Stimulated activated naive CD4-positive, alpha-beta T cell (primary cell): Measurements from ENCODE around the gene MYOCD.

Source experiments
- DNase-seq, 6 experiments: peaks; one replicate each; lab custom pipeline; 2025; lab: John Stamatoyannopoulos, UW

MYOCD gene

DNA sequence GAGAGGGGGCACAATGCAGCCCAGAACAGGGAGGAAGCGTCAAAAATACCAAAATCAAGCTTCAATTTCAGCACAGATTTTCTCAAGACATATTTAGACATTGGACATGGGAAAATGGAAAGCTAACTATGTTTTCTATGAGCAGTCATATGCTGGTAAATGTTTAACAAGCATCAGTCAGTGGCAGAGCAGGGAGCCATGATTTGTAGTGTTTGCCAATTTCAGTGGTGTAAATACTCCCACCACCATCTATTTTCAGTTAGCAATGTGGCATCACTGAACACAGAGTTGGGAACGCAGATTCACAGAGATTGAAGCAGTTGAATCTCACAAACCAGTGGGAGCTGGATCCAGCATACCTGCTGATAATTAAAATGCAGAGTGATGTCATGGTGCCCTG, 24.6 kb upstream of the MYOCD start:
- no peak for DNase-seq

DNA sequence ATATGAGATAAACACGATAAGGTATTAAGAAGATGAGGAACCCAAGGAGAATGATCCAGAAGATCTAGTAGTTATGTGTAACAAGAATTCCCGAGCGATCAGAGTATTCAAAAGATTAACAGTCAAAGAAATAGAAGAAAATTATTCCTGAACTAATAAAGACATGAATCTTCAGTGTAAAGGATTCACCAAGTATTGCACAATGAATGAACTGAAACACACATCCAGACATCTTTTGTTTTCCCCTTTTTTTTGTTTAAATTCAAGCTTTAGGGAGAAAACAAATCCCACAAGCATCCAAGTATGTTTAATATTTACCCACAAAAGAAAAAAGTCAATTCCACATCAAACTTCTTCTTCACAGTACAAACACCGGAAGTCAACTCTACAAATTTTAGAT, 23.7 kb upstream of the MYOCD start:
- DNase-seq, result no peak

DNA sequence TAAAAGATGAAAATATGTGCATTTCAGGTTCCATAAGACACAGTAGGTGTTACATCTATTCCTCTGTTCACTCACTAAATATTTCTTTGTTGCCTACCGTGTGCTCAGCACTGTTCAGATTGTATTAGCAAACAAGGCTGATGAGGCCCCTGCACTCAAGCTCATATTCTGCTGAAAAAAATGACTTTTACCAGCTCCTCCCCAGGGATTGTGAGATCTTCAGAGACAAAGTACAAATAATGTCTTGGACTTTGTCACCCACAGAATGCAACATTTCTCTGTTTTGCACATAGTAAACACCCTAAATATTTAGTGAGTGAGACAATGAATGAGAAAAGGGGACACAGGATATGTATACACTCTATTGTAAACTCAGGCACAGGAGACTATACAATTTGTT, 21.9 kb upstream of the MYOCD start:
- DNase-seq, result no peak

DNA sequence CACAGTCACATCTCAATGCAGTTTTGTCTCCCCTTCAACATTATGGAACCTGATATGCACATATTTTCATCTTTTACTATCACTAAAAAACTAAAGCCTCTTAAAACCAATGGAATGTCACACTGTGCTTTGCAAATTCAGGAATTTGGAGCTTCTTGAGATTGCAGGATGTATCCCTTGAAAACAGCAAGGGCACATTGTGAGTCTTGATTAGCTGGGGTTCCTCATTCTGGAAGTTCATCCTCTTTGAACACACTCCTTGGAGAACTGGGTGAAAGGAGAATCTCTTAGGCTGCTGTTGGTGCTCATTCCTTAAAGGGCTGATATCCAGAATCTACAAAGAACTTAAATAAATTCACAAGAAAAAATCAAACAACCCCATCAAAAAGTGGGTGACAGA, 21.1 kb upstream of the MYOCD start:
- no peak for DNase-seq

DNA sequence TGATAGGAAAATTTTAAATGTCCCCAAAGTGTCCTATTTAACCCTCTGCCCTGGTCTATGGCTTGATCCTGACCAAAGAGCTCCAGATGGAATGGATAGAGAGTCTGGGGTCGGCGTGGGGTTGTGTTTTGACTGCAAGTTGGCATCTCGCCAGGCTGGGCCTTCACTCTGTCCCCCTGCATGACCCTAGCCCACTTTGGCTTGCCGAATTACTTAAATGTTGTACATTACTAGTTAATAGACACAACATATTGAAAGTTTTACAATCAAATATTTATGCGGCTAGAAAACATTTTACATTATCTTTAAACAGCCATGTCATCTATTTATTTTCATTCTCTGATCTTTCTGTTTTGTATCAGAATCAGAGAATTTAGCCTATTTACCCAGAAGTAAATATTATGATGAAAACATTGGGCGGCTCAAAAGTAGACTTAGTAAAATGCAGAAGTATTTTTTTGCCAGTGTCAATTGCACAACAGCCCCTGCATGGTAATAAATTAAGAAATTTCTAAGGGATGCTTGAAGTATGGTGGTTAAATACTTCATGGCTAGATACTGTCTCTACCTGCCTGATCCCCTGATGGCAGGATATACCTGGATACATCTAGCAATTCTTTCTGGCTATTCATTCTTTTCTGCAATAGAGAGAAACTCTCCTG, 18.8 kb upstream of the MYOCD start:
- DNase-seq, result no peak

DNA sequence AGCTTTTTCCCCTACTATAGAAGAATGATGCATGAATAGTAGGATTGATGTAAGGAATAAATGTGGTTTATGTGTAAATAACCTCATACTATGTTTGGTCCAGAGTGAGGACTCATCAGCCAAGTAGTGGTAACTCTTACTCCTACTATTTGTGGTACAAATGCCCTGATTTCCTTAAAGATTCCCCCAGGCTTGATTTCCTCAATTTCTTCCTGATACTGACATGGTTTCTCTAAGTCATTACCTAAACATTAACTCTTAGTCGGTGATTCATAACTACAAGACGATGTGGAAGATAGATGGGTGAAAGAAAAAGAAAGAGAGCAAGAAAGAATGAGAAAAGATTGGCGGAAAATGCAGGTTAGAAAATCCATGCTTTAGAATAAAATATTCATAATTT, 17.2 kb upstream of the MYOCD start:
- DNase-seq, result no peak

DNA sequence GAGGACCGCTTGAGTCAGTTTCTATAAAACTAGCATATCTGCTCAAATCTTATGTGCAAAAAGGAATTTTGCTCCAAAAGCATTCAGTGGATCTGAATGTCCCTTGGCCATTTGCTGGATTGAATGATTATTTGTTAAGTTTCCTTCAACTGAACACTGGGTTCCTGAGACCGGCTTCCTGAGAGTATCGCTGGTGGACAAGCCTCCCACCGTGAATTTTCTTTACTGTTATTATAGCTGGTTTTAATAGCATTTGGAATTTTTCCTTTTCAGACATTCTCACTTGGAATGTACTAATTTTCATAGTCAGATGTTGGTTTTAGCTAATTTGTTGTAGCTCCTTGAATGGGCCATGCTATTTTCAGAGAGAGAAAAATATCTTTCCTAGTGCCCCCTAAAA, 9.8 kb upstream of the MYOCD start:
- no peak for DNase-seq

DNA sequence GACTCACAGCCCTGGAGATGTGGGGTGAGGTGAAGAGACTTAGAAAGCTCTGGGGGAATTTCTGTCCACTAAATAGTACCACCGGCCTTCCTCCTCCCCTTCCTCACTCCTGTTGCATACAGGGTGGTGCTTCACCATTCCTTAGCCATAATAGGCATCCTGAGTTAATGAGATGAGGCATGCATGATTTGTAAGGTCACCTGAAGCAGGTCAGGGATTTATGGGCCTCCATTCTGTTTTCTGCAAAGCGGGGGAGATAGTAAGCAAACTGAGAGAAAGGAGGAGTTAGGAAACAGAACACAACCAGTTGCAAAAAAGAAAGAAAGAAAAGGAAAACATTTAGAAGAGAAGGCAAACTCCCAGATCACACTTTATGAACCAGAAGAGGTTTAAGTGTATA, 9.3 kb upstream of the MYOCD start:
- no peak for DNase-seq

DNA sequence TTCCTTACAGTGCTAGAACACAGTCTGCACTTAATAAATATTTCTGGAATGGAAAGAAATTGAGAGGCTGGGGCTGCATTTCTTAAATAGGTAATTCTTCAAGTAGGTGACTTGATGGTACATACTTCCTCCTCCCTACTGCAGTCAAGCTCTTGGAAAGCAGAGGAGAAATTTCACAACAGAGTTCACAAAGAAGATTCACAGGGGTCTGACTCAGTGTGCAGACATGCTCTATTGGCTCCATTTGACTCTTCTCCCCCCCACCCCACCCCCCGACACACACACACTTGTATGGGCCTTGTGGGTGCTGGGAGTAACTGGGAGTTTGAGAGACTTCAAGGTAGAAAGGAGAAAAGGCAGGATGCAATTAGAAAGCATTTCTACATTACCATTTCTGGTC, 6.2 kb upstream of the MYOCD start:
- DNase-seq, result no peak

DNA sequence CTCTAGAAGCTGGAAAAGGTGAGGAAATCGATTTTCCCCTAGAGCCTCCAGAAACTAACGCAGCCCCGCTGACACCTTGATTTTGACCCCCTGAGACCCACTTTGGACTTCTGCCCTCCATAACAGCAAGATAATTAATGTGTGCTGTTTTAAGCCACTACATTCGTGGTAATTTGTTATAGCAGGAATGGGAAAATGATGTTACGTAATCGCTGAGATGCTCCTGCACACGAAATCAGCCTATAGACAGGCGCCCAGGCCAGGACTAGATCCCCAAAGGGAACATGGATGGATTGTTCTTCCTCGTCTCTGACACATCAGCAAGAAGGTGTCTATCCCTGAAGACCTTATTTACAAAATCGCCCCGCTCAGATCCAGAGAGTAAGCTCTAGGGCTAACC, 1.4 kb upstream of the MYOCD start:
- DNase-seq, result no peak

DNA sequence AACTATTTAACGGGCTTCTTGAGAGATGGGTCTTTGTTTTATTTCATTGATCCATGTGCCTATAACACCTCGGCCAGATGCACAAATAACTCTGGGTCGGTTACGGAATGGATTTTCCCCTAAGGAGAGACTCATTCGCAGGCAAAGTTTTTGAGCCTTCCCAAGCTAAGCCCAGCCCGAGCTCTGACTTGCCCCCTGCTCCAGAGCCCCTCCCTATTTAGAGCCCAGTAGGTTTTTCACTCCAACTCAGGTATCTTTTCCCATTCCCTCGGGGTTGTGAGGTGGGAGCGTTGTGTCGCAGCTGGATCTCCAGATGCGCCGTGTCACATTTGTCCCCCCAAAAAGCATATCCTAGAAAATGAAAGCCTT, 812 bp upstream of the MYOCD start:
- no peak for DNase-seq

DNA sequence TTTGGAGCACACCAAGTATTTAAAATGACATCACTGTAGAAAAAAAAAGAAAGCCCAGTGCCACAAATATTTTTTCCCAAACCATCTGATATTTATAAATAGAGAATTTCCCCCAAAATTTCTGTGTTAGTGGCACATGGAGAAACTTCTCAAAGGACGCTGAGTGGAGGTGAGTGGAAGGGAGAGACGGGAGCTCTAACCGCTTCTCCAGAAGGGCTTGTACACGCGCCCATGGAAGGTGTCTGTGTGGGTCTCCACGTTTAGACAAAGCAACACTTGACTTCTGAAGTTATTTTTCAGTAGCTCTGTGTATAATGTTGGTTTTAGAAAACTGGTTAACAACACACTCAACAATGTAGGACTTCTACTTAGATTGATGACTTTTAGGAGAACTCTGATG, 1.0 kb downstream of the MYOCD start:
- DNase-seq, result no peak

DNA sequence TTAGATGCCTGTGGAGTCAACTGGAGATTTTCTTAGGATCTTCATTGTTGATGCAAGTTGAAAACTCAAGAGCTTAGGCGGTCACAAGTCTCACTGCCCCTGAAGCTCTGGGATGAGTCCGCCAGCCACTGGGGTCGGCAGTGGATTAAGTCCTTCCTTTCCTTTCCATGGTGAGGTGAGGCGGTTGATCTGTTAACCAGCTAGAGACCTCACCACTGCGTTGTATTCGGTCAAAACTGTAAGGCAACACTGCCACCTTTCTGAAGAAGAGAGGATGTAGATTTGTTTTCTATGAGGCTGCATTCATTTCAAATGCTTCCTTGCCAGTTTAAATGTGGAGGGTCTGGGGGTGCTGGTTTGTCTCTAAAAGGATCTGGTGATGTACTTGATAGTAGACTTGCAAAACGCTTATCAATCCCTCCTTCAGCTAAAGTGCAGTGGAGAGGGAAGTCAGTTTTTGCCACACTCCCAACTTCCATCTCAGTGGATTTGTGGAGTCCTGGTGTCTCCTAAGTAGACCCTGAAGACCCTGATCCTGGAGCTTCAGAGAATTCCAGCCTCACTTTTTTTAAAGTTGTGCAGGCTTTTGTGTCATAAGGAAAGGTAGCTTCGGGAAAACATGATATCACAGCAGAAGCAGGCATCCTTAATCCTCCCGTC, 1.7 kb downstream of the MYOCD start:
- no peak for DNase-seq

DNA sequence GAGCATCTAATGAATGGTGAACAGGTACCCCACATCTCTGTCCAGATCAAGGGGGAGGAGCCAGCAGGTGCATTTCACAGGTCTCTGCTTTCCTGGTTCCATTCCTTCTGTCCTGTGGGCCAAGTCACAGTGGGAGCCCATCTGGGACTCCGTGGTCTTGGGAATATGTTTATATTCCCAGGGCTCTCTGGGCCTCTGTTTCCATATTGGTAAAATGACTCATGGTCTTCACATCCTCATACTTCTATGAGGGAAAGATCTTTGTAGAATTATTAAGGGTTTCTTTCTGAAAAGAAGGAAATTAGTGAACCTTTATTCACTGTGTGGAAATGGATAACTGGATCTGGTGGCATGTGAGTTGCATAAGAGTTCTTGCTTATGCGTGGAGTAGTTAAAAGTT, 6.2 kb downstream of the MYOCD start:
- no peak for DNase-seq

DNA sequence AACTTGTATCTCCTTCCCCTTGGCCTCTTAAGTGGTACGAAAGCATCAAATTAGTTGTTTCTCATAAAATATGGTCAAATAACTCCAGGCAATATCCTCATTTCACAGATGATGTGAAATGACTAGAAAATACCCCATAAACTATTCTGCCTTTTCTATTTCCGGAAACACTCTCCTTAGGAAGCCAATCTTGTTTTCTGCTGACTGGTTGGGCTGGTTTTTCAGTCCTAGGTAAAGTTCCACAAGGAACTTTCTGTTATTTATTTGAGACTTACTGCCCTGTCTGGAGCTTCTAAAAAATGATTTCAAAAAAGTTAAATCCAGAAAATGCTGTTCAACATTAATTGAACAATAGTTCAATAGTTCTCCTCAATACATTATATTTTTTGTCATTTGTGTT, 7.3 kb downstream of the MYOCD start:
- DNase-seq, result no peak

DNA sequence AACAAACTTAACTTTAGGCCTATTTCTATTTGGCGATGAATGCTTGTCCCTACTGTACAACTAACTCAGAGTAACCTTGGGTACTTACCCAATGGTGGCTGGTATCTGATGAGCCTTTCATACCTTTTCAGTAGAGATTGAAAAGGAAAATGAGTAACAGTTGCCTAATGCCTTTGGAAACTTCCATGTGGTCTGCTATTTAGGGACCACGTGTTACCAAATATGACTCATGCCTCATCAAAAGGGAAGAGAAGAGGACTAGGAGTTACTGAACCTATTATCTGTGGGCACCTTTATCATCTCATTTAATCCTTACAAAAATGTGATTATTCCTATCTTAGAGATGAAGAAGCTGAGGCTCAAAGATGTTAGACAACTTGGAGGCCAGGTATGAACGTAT, 8.1 kb downstream of the MYOCD start:
- DNase-seq, result no peak

DNA sequence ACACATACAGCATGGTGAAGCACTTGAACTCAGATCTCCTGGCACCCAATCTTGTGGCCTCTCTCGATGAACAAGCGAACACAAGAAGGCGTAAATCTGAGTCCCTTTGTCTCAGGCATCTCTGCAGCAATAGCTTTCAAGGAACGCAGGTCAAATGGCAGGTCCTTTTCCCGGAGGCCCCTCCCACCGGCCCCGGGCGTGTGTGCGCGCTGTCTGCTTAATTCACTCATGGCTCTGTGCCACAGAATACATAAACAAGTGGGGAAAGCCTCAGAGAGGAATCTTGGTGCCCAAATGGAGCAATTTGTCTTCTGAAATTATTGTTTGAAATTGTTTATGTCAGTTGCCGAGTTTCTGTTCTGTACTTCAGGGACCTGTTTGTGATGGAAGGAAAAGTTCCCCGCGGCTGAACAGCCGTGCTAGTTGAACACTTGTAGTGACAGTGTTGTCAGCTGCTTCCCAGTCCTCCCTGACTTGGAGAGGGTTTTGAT, 14.8 kb downstream of the MYOCD start:
- no peak for DNase-seq

DNA sequence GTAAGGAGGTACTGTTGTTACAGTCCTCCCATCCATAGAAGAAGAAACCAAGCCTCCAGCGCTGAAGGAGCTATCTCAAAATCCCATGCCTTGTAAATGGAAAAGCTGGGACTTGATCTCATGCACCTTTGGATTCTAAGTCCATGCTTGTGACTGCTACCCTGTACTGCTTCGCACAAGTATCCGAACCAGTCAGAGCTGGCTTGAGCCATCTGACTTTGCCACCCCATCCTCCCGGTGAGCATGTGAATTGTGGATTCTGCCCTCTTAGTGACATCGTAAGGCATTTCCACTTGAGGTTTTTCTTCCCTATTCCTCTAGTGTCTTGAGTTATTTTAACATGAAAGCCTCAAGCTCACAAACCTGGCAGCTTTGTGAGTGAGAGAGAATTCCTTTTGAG, 15.3 kb downstream of the MYOCD start:
- DNase-seq, result no peak

DNA sequence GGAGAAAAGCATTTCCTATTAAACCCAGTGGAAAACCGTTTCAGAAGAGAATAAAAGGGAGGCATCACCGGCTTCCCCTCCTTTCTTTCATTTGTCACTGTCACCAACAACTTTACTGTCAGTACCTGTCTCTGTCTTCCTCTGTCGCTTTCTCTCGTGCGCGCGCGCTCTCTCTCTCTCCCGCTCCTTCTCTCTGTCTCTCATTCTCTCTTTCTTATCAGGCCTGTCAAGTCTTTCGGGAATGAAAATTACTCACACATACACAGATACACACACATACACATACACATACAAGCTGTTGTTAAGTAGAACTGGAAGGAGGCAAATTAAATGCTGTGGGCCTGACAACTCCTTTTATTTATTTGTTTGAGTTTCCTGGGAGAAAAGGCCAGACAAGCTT, 17.6 kb downstream of the MYOCD start:
- DNase-seq, result no peak

DNA sequence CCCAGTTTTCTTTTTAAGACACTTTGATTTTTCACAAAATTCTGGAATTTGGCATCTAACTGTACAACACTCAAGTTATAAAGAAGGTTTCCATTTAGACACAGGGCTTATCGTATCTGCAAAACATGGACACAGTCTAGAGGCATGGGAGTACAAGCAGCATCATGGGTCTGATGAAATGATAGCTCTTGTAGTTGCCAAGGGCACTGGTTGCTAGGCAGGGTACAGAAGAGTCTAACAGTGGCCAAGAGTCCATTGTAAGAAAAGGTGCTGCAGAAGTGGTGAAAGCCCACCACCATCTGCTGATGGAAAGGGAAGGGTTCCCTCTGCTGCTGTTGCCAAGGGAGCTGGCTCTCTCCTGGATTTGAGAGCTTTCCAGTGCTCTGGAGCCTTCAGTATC, 20.8 kb downstream of the MYOCD start:
- DNase-seq, result no peak

DNA sequence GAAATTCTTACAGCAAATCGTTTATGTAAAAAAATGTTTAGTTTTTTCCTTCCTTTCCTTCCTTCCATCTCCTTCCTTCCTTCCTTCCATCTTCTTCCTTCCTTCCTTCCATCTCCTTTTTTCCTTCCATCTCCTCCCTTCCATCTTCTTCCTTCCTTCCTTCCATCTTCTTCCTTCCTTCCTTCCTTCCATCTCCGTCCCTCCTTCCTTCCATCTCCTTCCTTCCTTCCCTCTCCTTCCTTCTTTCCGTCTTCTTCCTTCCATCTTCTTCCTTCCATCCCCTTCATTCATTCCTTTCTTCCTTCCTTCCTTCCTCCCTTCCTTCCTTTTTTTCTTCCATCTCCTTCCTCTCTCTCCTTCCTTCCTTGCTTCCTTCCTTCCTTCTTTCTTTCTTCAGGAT, 22.7 kb downstream of the MYOCD start:
- no peak for DNase-seq

DNA sequence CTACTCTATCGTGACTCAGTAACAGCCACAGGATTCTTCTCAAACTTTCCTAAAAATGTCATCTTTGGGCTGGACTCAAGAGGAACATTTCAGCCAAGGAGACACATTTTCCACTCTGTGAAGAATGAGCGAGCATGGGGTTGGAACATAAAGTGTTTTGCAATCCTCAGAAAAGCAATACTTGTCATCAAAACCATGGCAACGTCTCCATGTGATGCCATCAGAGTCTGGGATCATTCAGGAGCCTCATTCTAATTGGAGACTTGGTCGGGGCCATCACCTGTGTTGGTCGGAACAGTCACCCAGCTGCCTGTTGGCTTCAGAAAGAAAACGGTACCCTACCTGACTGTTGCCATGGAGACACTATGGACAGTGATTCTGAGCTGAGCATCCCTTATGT, 25.5 kb downstream of the MYOCD start:
- DNase-seq, result no peak

DNA sequence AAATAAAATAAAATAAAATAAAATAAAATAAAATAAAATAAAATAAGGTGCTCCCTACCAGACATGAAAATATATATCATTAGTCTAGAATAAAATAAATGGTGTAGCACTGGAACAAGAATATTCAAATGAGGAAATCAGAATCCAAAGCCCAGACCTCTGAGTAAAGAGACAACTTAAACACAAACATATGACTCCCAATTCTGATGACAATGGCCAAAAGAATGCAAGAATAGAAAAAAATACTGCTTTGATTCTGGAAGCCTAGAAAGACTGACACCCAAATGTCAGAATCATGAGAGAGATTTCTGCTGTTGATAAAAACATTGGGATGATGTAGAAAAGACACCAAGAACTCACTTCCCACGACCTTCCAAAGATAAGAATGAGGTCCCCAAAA, 27.9 kb downstream of the MYOCD start:
- DNase-seq, result no peak

DNA sequence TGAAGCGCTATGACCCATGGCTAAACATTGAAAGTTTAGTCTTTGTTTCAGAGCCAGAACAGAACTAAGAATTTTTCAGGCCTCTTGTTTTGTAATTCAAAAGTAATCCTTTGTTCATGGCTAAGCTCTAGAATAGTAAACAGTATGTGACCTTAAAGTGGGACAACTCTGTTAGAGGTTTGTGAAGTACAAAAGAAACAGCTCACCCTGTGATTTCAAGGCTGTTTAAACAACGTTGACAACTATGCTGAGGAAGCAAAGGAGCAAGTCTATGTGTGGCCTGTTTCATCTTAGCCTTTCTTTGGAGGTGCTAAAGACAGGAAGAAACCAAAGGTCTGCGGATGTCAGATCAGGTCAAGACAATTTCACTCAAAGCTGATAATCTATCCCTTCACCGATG, 40.4 kb downstream of the MYOCD start:
- no peak for DNase-seq
